Vagina (tissue), 2 donors: ENCODE results near the gene MCM3. TPM values are rescaled to one million over a fixed set of nuclear protein-coding genes. Genes with fewer than 3 reads are reported as not detected.

ENCODE experiments used
- DNase-seq, 2 donors: peaks; one replicate each; pipeline ENCODE4 v3.0.0-alpha.2; 2017; ENCODE audit errors: extremely low spot score in 2 of 2
- H3K27ac ChIP-seq: fragments of 200-600 bp; sonication (generic); one replicate; pipeline ENCODE4 v1.5.1; 2019
- H3K27me3 ChIP-seq: fragments of 200-600 bp; sonication (generic); one replicate; pipeline ENCODE4 v1.5.1; 2019
- H3K36me3 ChIP-seq, 2 donors: fragments of 200-600 bp; sonication (generic); one replicate each; pipeline ENCODE4 v1.5.1; 2017 to 2019
- H3K4me1 ChIP-seq: fragments of 200-600 bp; sonication (generic); one replicate; pipeline ENCODE4 v1.5.1; 2019
- H3K4me3 ChIP-seq, 2 donors: fragments of 200-600 bp; sonication (generic); 1 replicate in 1 of 2; 2 replicates in 1 of 2; pipeline ENCODE4 v1.5.1; 2016 to 2019
- H3K9me3 ChIP-seq: fragments of 200-600 bp; sonication (generic); one replicate; pipeline ENCODE4 v1.5.1; 2019
- POLR2A ChIP-seq, 2 donors: fragments of 450-650 bp; IDR thresholded peaks; one replicate each; pipeline ENCODE4 v1.6.1; 2017; ENCODE audit warnings: antibody characterized with exemption in 2 of 2, mild to moderate bottlenecking in 2 of 2, moderate library complexity in 2 of 2
- POLR2AphosphoS5 ChIP-seq, 2 donors: sonication (generic); formaldehyde crosslinking; IDR thresholded peaks; one replicate each; pipeline ENCODE4 v1.9.0; 2017; ENCODE audit warnings: antibody characterized with exemption in 2 of 2, mild to moderate bottlenecking in 2 of 2, low read depth in 1 of 2; ENCODE audit not compliant: insufficient read depth in 1 of 2
- intact Hi-C: fragments of 100-400 bp; cut with DNase I; formaldehyde crosslinking; loops from one replicate; pipeline ENCODE4 v1.15.1; 2023
- total RNA-seq: library from RNA; depleted of rRNA; stranded (reverse); fragments of >200 nt; gene quantifications from one replicate; pipeline ENCODE4 v1.2.3, GENCODE V29; 2016
- TF ChIP-seq, protein P1 (sequence below), 3 experiments: fragments of 450-650 bp in 2 of 3; fragments of 200-600 bp in 1 of 3; sonication (generic) in 1 of 3; IDR thresholded peaks; one replicate each; pipeline ENCODE4 v1.5.1; 2017 to 2019; ENCODE audit warnings: antibody characterized with exemption in 3 of 3, mild to moderate bottlenecking in 2 of 3, moderate library complexity in 2 of 3

Gene MCM3
- total RNA-seq, 1 donor from 2014 or later = 36.3 TPM

DNA sequence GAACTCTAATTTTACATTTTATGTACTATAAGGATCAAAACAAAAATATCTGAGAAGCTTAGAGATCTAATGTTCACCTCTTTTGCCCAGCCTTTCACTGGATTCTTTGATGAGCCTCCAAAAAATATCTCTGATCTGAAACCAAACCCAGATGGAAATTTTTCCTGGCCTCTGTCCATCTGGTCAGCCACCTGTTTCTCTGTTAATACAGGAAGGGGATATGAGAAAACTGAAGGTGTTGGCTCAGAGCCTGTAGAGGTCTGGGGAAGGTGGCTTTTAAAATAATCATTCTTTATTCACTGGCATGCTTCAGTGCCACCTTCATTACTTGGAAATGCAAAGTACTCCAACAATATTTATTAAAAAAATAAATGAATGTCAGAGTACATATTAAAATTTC is 8.5 kb upstream of the MCM3 start:
- intact Hi-C loops = no loop called here
- TF ChIP-seq, protein P1, sequence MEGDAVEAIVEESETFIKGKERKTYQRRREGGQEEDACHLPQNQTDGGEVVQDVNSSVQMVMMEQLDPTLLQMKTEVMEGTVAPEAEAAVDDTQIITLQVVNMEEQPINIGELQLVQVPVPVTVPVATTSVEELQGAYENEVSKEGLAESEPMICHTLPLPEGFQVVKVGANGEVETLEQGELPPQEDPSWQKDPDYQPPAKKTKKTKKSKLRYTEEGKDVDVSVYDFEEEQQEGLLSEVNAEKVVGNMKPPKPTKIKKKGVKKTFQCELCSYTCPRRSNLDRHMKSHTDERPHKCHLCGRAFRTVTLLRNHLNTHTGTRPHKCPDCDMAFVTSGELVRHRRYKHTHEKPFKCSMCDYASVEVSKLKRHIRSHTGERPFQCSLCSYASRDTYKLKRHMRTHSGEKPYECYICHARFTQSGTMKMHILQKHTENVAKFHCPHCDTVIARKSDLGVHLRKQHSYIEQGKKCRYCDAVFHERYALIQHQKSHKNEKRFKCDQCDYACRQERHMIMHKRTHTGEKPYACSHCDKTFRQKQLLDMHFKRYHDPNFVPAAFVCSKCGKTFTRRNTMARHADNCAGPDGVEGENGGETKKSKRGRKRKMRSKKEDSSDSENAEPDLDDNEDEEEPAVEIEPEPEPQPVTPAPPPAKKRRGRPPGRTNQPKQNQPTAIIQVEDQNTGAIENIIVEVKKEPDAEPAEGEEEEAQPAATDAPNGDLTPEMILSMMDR (IDR thresholded peaks at IDR 0.05) = no peak
- no peak for TF ChIP-seq POLR2AphosphoS5 (IDR thresholded peaks at IDR 0.05; ENCODE audit: insufficient read depth in 1 of 2, low read depth in 1 of 2)
- TF ChIP-seq POLR2A (IDR thresholded peaks at IDR 0.05) = no peak
- DNase-seq = no peak
- no peaks in the 10 kb centered on the region for H3K9me3 ChIP-seq
- H3K27ac ChIP-seq = no peak overlapping the region
- H3K36me3 ChIP-seq = no peaks in the 10 kb centered on the region
- no peak overlapping the region for H3K4me3 ChIP-seq
- no peaks in the 10 kb centered on the region for H3K27me3 ChIP-seq
- no peaks in the 10 kb centered on the region for H3K4me1 ChIP-seq

DNA sequence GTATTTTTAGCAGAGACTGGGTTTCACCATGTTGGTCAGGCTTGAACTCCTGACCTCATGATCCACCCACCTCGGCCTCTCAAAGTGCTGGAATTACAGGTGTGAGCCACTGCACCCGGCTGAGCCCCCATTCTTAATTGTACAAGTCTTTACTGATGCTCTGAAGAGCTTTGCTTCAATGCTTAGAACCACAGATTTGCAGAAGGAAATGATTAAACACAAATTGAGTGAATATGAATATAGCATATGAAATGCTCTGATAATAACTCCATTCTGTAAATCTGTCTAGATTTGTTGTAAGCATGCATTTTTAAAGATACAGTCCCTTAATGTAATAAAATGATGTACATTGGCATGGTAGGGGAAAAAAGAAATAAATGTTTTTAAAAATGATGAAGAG is 4.3 kb upstream of the MCM3 start:
- Histone ChIP-seq H3K27ac (no peak overlapping the region), H3K9me3 (no peaks in the 10 kb centered on the region), H3K4me1 (peaks cover 14% of the 10 kb centered on the region), H3K27me3 (no peaks in the 10 kb centered on the region), H3K4me3 (no peak overlapping the region), H3K36me3 (no peaks in the 10 kb centered on the region)
- no peak for TF ChIP-seq POLR2A (IDR thresholded peaks at IDR 0.05)
- TF ChIP-seq, protein P1 (IDR thresholded peaks at IDR 0.05) = no peak
- TF ChIP-seq POLR2AphosphoS5 (IDR thresholded peaks at IDR 0.05; ENCODE audit: insufficient read depth in 1 of 2, low read depth in 1 of 2) = no peak
- intact Hi-C loops = loop anchor here (10.0 kb wide), 1 partner anchor 96 kb away; no protein-coding TSS in a partner anchor
- no peak for DNase-seq

DNA sequence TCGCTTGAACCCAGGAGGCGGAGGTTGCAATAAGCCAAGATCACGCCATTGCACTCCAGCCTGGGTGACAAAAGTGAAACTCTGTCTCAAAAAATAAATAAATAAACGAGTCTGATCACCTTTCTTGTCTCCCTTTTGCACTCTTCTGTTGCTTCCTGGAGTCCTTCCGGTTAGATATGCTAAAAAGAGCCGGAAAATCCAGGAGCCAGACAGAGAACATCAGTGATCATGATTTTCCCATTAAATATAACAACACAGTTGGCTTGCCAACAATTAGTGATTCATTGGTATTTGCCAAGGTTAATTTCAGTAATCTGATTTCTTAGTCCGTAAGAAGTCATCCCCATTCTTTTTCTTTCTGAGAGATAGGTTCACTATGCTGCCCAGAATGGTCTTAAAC is 3.7 kb upstream of the MCM3 start:
- H3K4me1 ChIP-seq = peaks cover 18% of the 10 kb centered on the region
- no peaks in the 10 kb centered on the region for H3K27me3 ChIP-seq
- DNase-seq = no peak
- H3K4me3 ChIP-seq = no peak overlapping the region
- no peak for TF ChIP-seq POLR2A (IDR thresholded peaks at IDR 0.05)
- TF ChIP-seq, protein P1 (IDR thresholded peaks at IDR 0.05) = no peak
- TF ChIP-seq POLR2AphosphoS5 (IDR thresholded peaks at IDR 0.05; ENCODE audit: insufficient read depth in 1 of 2, low read depth in 1 of 2) = no peak
- H3K27ac ChIP-seq = no peak overlapping the region
- no peaks in the 10 kb centered on the region for H3K9me3 ChIP-seq
- no peaks in the 10 kb centered on the region for H3K36me3 ChIP-seq
- intact Hi-C loops = loop anchor here (10.0 kb wide), 1 partner anchor 97 kb away; no protein-coding TSS in a partner anchor

DNA sequence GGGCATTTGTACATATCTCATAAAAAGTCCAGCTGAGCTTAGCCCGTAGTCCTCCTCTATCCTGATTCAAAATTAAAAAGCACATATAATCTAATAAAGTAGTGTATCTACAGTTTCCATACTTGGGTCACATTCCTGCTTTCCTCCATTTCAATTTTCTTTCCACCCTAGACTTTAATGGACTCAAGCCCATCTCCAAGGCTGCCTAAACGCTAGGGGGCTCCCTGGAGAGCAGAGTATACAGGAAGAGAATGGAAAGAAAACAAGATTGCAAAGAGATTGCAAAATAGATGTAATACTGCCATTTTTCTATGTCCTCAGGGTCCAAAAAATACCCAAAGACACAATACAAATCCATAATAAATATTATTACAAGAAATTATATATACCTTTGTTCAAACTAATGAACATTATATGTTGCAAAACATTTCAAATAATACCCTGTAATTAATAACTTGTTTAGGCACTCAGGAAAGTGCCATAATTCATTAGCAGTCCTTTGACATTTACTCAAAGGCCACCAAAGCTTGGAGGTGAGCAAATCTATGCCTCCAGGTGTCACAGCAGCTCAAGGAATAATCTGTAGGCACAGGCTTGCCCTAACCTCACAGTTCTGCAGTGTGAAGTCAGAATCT is 2.4 kb upstream of the MCM3 start:
- Histone ChIP-seq H3K4me3 (no peak overlapping the region), H3K36me3 (peaks cover 0 to 8% of the 10 kb centered on the region in 2 donors), H3K9me3 (no peaks in the 10 kb centered on the region), H3K4me1 (peaks cover 23% of the 10 kb centered on the region), H3K27me3 (no peaks in the 10 kb centered on the region), H3K27ac (no peak overlapping the region)
- DNase-seq = no peak
- intact Hi-C loops = loop anchor here (10.0 kb wide), 1 partner anchor 98 kb away; no protein-coding TSS in a partner anchor
- TF ChIP-seq POLR2A (IDR thresholded peaks at IDR 0.05) = no peak
- TF ChIP-seq, protein P1 (IDR thresholded peaks at IDR 0.05) = no peak
- TF ChIP-seq POLR2AphosphoS5 (IDR thresholded peaks at IDR 0.05; ENCODE audit: insufficient read depth in 1 of 2, low read depth in 1 of 2) = peak in 1 of 2 donors; percentile 41
